SK-N-MC (cell line): ENCODE measurements around the gene ADAMTS9.

ENCODE experiments used
- EZH2 ChIP-seq: fragments of 200-600 bp; sonication (generic); IDR thresholded peaks from one replicate; pipeline ENCODE4 v1.6.1; 2017; ENCODE audit warnings: antibody characterized with exemption
- POLR2AphosphoS5 ChIP-seq: IDR thresholded peaks from 2 replicates; pipeline ENCODE4 v1.6.1; 2012; ENCODE audit warnings: mild to moderate bottlenecking, low read depth, low read length, borderline replicate concordance

GRCh38 chr3:64686446-64686908 lies 1.3 kb downstream of the ADAMTS9 start:
- TF ChIP-seq EZH2: no peak
- TF ChIP-seq POLR2AphosphoS5: no peak
